Epithelial cell of proximal tubule (primary cell): Measurements from ENCODE around the gene GPR45. TPM values are rescaled to one million over a fixed set of nuclear protein-coding genes. Genes with fewer than 3 reads are reported as not detected.
A peak's percentile ranks its signal among the peaks of the same experiment; 100 is the strongest.

Experiments
- DNase-seq: peaks from one replicate; pipeline ENCODE4 v3.0.0-alpha.2; 2011; ENCODE audit warnings: low read depth
- H3K4me3 ChIP-seq: 2 replicates; pipeline ENCODE4 v1.5.1; 2011; ENCODE audit warnings: low read depth, mild to moderate bottlenecking, low read length
- CTCF ChIP-seq: conservative IDR thresholded peaks from 2 replicates; pipeline ENCODE4 v1.5.1; 2012; ENCODE audit warnings: low read depth, mild to moderate bottlenecking, low read length
- total RNA-seq: library from RNA; depleted of rRNA; stranded (reverse); fragments of >200 nt; gene quantifications from 2 replicates; pipeline ENCODE4 v1.2.3, GENCODE V29; 2015

GPR45 gene
- total RNA-seq, 1 donor from 2014 or later = not detected

GRCh38 chr2:105235388-105236059 is 6.0 kb upstream of the GPR45 start:
- peak; percentile 86 for TF ChIP-seq CTCF
- H3K4me3 ChIP-seq = no peak overlapping the region
- DNase-seq = peak; percentile 38

GRCh38 chr2:105236060-105236424 is 5.5 kb upstream of the GPR45 start:
- DNase-seq = no peak
- no peak overlapping the region for H3K4me3 ChIP-seq
- TF ChIP-seq CTCF = no peak

GRCh38 chr2:105237045-105237765 is 4.3 kb upstream of the GPR45 start:
- H3K4me3 ChIP-seq = no peak overlapping the region
- DNase-seq = no peak
- TF ChIP-seq CTCF = no peak

- no peak for TF ChIP-seq CTCF
- peak overlapping the region; percentile 36 for H3K4me3 ChIP-seq
- DNase-seq = peak; percentile 84
Measured at GRCh38 chr2:105238664-105239240, 2.8 kb upstream of the GPR45 start.

- TF ChIP-seq CTCF = no peak
- DNase-seq = peak; percentile 89
- H3K4me3 ChIP-seq = no peak overlapping the region
Measured at GRCh38 chr2:105239924-105240323, 1.6 kb upstream of the GPR45 start.

- no peak for TF ChIP-seq CTCF
- DNase-seq = no peak
- no peak overlapping the region for H3K4me3 ChIP-seq
Measured at GRCh38 chr2:105242286-105242993, 897 bp downstream of the GPR45 start.
